CD14-positive monocyte (primary cell): ENCODE results near the gene PCDHGB7. TPM values are rescaled to one million over a fixed set of nuclear protein-coding genes. Genes with fewer than 3 reads are reported as not detected.
A peak's percentile ranks its signal among the peaks of the same experiment; 100 is the strongest.
"Not testable (repeated sequence)": the region's sequence is repeated elsewhere in the genome, so short reads cannot be mapped to it uniquely, and the experiment has no call there.

Experiments
- DNase-seq, 3 donors: peaks; one replicate each; pipeline ENCODE4 v3.0.0-alpha.2; 2011 to 2022
- H2AFZ ChIP-seq: 2 replicates; pipeline ENCODE4 v1.6.0; 2012; ENCODE audit warnings: mild to moderate bottlenecking, low read depth, low read length, inconsistent platforms; ENCODE audit not compliant: insufficient read depth, poor library complexity, severe bottlenecking
- H3K27ac ChIP-seq, 2 donors: 1 replicate in 1 of 2; 2 replicates in 1 of 2; pipeline ENCODE4 v1.5.1; 2012 to 2013; ENCODE audit warnings: low read length in 2 of 2, control low read depth in 1 of 2, inconsistent platforms in 1 of 2, low read depth in 1 of 2, mild to moderate bottlenecking in 1 of 2
- H3K27me3 ChIP-seq, 2 donors: one replicate each; pipeline versions ENCODE4 v1.6.0 to v1.6.1; 2011 to 2013; ENCODE audit warnings: low read length in 2 of 2; ENCODE audit not compliant: control insufficient read depth in 2 of 2, insufficient read depth in 2 of 2
- H3K36me3 ChIP-seq, 2 donors: replicated peaks in 1 of 2; 1 replicate in 1 of 2; 2 replicates in 1 of 2; pipeline versions ENCODE4 v1.5.1 to v1.6.1; 2012 to 2013; ENCODE audit warnings: low read length in 2 of 2, control low read depth in 1 of 2, inconsistent platforms in 1 of 2, mild to moderate bottlenecking in 1 of 2; ENCODE audit not compliant: insufficient read depth in 2 of 2, control insufficient read depth in 1 of 2
- H3K4me1 ChIP-seq, 2 donors: 1 replicate in 1 of 2; 2 replicates in 1 of 2; pipeline versions ENCODE4 v1.5.1 to v1.6.1; 2012 to 2013; ENCODE audit warnings: low read length in 2 of 2, control low read depth in 1 of 2, inconsistent platforms in 1 of 2, mild to moderate bottlenecking in 1 of 2, moderate library complexity in 1 of 2; ENCODE audit not compliant: insufficient read depth in 2 of 2, control insufficient read depth in 1 of 2
- H3K4me2 ChIP-seq: replicated peaks from 2 replicates; pipeline ENCODE3; 2012; ENCODE audit warnings: low read length, moderate library complexity, mild to moderate bottlenecking; ENCODE audit not compliant: poor library complexity, severe bottlenecking; ENCODE audit errors: extremely low read depth
- H3K4me3 ChIP-seq, 3 experiments: fragments of 200-600 bp in 1 of 3; sonication (generic) in 1 of 3; replicated peaks in 1 of 3; 1 replicate in 2 of 3; 2 replicates in 1 of 3; pipeline ENCODE4 v1.5.1; 2011 to 2013; ENCODE audit warnings: low read length in 3 of 3, mild to moderate bottlenecking in 3 of 3, control low read depth in 2 of 3, low read depth in 2 of 3, inconsistent platforms in 1 of 3, moderate library complexity in 1 of 3
- H3K79me2 ChIP-seq: 2 replicates; pipeline ENCODE4 v1.6.0; 2012; ENCODE audit warnings: mild to moderate bottlenecking, control low read depth, inconsistent platforms, low read length, moderate library complexity; ENCODE audit not compliant: insufficient read depth
- H3K9ac ChIP-seq: 2 replicates; pipeline ENCODE4 v1.6.0; 2017; ENCODE audit warnings: low read length, mild to moderate bottlenecking; ENCODE audit not compliant: insufficient read depth, poor library complexity, severe bottlenecking
- H3K9me3 ChIP-seq, 2 donors: replicated peaks in 1 of 2; 1 replicate in 1 of 2; 2 replicates in 1 of 2; pipeline versions ENCODE4 v1.5.1 to v1.6.1; 2012 to 2013; ENCODE audit warnings: low read length in 2 of 2, control low read depth in 1 of 2; ENCODE audit not compliant: control insufficient read depth in 1 of 2, insufficient read depth in 1 of 2
- H4K20me1 ChIP-seq: 2 replicates; pipeline ENCODE4 v1.6.0; 2012; ENCODE audit warnings: mild to moderate bottlenecking, low read length, control low read depth, moderate library complexity; ENCODE audit not compliant: insufficient read depth
- H3K27ac Mint-ChIP-seq, 7 donors: one replicate each; pipeline ENCODE4 v1.8.0; 2020; ENCODE audit warnings: mild to moderate bottlenecking in 7 of 7, mixed read lengths in 7 of 7, moderate library complexity in 6 of 7, inconsistent platforms in 2 of 7
- H3K27me3 Mint-ChIP-seq, 3 donors: one replicate each; pipeline ENCODE4 v1.8.0; 2021 to 2022; ENCODE audit warnings: low read depth in 3 of 3, mild to moderate bottlenecking in 3 of 3, mixed read lengths in 3 of 3, moderate library complexity in 3 of 3, inconsistent platforms in 1 of 3
- H3K36me3 Mint-ChIP-seq, 2 donors: one replicate each; pipeline ENCODE4 v1.8.0; 2020; ENCODE audit warnings: mixed read lengths in 2 of 2, inconsistent platforms in 1 of 2, mild to moderate bottlenecking in 1 of 2
- H3K4me1 Mint-ChIP-seq: one replicate; pipeline ENCODE4 v1.8.0; 2020; ENCODE audit warnings: mild to moderate bottlenecking, mixed read lengths
- H3K4me3 Mint-ChIP-seq, 2 donors: one replicate each; pipeline ENCODE4 v1.8.0; 2020; ENCODE audit warnings: mild to moderate bottlenecking in 2 of 2, mixed read lengths in 2 of 2, moderate library complexity in 1 of 2
- H3K9me3 Mint-ChIP-seq, 7 donors: one replicate each; pipeline ENCODE4 v1.8.0; 2020 to 2022; ENCODE audit warnings: mixed read lengths in 7 of 7, mild to moderate bottlenecking in 6 of 7, moderate library complexity in 6 of 7, inconsistent platforms in 2 of 7
- WGBS: methylation state at CpG from one replicate; pipeline ENCODE4 v1.1.5; 2013; ENCODE audit warnings: missing lambda C conversion rate; ENCODE audit not compliant: insufficient coverage; 5-methylcytosine and 5-hydroxymethylcytosine counted together
- intact Hi-C, 2 donors: fragments of 100-400 bp; cut with micrococcal nuclease; formaldehyde crosslinking; loops; one replicate each; pipeline versions ENCODE4 v1.15.0 to v1.15.1; 2023
- polyA plus RNA-seq, 3 donors: library from polyadenylated mRNA; depleted of rRNA in 1 of 3; unstranded in 2 of 3; stranded (reverse) in 1 of 3; fragments of 300-500 nt in 2 of 3; fragments of >200 nt in 1 of 3; fragmentation: Illumina TruSeq in 2 of 3; gene quantifications; 1 replicate in 2 of 3; 2 replicates in 1 of 3; pipeline ENCODE4 v1.2.3, GENCODE V29; 2012 to 2021
- TF ChIP-seq, protein P1 (sequence below): fragments of 200-600 bp; IDR thresholded peaks from one replicate; pipeline ENCODE4 v1.8.0; 2022; ENCODE audit warnings: antibody characterized with exemption, mild to moderate bottlenecking

PCDHGB7 gene
- polyA plus RNA-seq, 3 donors = 0.04 TPM; not detected in 2

DNA sequence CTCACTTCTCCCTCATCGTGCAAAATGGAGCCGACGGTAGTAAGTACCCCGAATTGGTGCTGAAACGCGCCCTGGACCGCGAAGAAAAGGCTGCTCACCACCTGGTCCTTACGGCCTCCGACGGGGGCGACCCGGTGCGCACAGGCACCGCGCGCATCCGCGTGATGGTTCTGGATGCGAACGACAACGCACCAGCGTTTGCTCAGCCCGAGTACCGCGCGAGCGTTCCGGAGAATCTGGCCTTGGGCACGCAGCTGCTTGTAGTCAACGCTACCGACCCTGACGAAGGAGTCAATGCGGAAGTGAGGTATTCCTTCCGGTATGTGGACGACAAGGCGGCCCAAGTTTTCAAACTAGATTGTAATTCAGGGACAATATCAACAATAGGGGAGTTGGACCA lies 13.8 kb downstream of the PCDHGB7 start:
- peak overlapping the region; percentile 64 for H3K4me2 ChIP-seq
- Mint-ChIP-seq H3K36me3 (peaks cover 20 to 22% of the 10 kb centered on the region in 2 donors), H3K4me1 (peaks cover 21% of the 10 kb centered on the region), H3K4me3 (peak overlapping the region; percentile 53 to 84), H3K27ac (peak overlapping the region in 1 of 7 donors; percentile 19), H3K9me3 (peaks cover 25 to 58% (median 44%) of the 10 kb centered on the region in 7 donors), H3K27me3 (peaks cover 58 to 74% (median 68%) of the 10 kb centered on the region in 3 donors)
- peak overlapping the region; percentile 68 for H2AFZ ChIP-seq
- intact Hi-C loops = no loop called here
- H3K27me3 ChIP-seq = peaks cover 41 to 93% of the 10 kb centered on the region in 2 donors
- DNase-seq = peak in 2 of 3 donors; percentile 15 to 36
- TF ChIP-seq, protein P1, sequence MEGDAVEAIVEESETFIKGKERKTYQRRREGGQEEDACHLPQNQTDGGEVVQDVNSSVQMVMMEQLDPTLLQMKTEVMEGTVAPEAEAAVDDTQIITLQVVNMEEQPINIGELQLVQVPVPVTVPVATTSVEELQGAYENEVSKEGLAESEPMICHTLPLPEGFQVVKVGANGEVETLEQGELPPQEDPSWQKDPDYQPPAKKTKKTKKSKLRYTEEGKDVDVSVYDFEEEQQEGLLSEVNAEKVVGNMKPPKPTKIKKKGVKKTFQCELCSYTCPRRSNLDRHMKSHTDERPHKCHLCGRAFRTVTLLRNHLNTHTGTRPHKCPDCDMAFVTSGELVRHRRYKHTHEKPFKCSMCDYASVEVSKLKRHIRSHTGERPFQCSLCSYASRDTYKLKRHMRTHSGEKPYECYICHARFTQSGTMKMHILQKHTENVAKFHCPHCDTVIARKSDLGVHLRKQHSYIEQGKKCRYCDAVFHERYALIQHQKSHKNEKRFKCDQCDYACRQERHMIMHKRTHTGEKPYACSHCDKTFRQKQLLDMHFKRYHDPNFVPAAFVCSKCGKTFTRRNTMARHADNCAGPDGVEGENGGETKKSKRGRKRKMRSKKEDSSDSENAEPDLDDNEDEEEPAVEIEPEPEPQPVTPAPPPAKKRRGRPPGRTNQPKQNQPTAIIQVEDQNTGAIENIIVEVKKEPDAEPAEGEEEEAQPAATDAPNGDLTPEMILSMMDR = no peak
- H3K4me3 ChIP-seq = peak overlapping the region in 2 of 3 experiments; percentile 23 to 72
- peaks cover 47 to 49% of the 10 kb centered on the region in 2 donors for H3K9me3 ChIP-seq
- H3K79me2 ChIP-seq = no peaks in the 10 kb centered on the region
- H4K20me1 ChIP-seq = no peaks in the 10 kb centered on the region
- WGBS = 13% methylated on average over 37 of the region's 37 CpGs
- H3K36me3 ChIP-seq = no peaks in the 10 kb centered on the region
- H3K4me1 ChIP-seq = peaks cover 17 to 19% of the 10 kb centered on the region in 2 donors
- no peak overlapping the region for H3K27ac ChIP-seq
- no peak overlapping the region for H3K9ac ChIP-seq

DNA sequence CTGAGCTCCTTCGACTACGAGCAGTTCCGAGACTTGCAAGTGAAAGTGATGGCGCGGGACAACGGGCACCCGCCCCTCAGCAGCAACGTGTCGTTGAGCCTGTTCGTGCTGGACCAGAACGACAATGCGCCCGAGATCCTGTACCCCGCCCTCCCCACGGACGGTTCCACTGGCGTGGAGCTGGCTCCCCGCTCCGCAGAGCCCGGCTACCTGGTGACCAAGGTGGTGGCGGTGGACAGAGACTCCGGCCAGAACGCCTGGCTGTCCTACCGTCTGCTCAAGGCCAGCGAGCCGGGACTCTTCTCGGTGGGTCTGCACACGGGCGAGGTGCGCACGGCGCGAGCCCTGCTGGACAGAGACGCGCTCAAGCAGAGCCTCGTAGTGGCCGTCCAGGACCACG lies 14.8 kb downstream of the PCDHGB7 start:
- Histone ChIP-seq H3K27me3 (peaks cover 33 to 93% of the 10 kb centered on the region in 2 donors), H3K4me1 (peaks cover 17 to 19% of the 10 kb centered on the region in 2 donors), H3K9me3 (peaks cover 41% of the 10 kb centered on the region in 2 donors), H3K4me3 (peak overlapping the region in 1 of 3 experiments; percentile 72)
- H4K20me1 ChIP-seq, H2AFZ ChIP-seq, H3K79me2 ChIP-seq, H3K27ac Mint-ChIP-seq, intact Hi-C loops, H3K4me2 ChIP-seq, DNase-seq, H3K9ac ChIP-seq, H3K36me3 ChIP-seq, H3K27ac ChIP-seq: not testable (repeated sequence)
- H3K27me3 Mint-ChIP-seq = peaks cover 49 to 66% (median 62%) of the 10 kb centered on the region in 3 donors
- 36% methylated on average over 19 of the region's 38 CpGs for WGBS
- peaks cover 20 to 22% of the 10 kb centered on the region in 2 donors for H3K36me3 Mint-ChIP-seq
- peaks cover 21% of the 10 kb centered on the region for H3K4me1 Mint-ChIP-seq
- peak overlapping the region in 1 of 2 donors; percentile 84 for H3K4me3 Mint-ChIP-seq
- peaks cover 25 to 54% (median 42%) of the 10 kb centered on the region in 7 donors for H3K9me3 Mint-ChIP-seq

DNA sequence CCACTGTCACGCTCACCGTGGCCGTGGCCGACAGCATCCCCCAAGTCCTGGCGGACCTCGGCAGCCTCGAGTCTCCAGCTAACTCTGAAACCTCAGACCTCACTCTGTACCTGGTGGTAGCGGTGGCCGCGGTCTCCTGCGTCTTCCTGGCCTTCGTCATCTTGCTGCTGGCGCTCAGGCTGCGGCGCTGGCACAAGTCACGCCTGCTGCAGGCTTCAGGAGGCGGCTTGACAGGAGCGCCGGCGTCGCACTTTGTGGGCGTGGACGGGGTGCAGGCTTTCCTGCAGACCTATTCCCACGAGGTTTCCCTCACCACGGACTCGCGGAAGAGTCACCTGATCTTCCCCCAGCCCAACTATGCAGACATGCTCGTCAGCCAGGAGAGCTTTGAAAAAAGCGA lies 15.2 kb downstream of the PCDHGB7 start:
- H2AFZ ChIP-seq, H3K27ac Mint-ChIP-seq, intact Hi-C loops, H3K27ac ChIP-seq, H3K4me2 ChIP-seq, DNase-seq, H3K9ac ChIP-seq, H3K79me2 ChIP-seq, H3K4me3 ChIP-seq, H4K20me1 ChIP-seq, H3K36me3 ChIP-seq: not testable (repeated sequence)
- H3K4me3 Mint-ChIP-seq = peak overlapping the region in 1 of 2 donors; percentile 79
- peaks cover 47 to 66% (median 61%) of the 10 kb centered on the region in 3 donors for H3K27me3 Mint-ChIP-seq
- 36% methylated on average over 24 of the region's 29 CpGs for WGBS
- Histone ChIP-seq H3K4me1 (peaks cover 17 to 19% of the 10 kb centered on the region in 2 donors), H3K9me3 (peaks cover 37% of the 10 kb centered on the region in 2 donors), H3K27me3 (peaks cover 32 to 90% of the 10 kb centered on the region in 2 donors)
- H3K4me1 Mint-ChIP-seq = peaks cover 21% of the 10 kb centered on the region
- H3K9me3 Mint-ChIP-seq = peaks cover 22 to 50% (median 40%) of the 10 kb centered on the region in 7 donors
- H3K36me3 Mint-ChIP-seq = peaks cover 20 to 22% of the 10 kb centered on the region in 2 donors
